Natural killer cell (primary cell): ENCODE measurements around the gene SH3BGRL3. TPM values are rescaled to one million over a fixed set of nuclear protein-coding genes. Genes with fewer than 3 reads are reported as not detected.
"Not testable (repeated sequence)": the region's sequence is repeated elsewhere in the genome, so short reads cannot be mapped to it uniquely, and the experiment has no call there.

Experiments used
- ATAC-seq, 3 donors: fragments of 150-1000 bp in 2 of 3; fragments of 200-7000 bp in 1 of 3; cut with Tn5 transposase; 1 replicate in 1 of 3; 2 replicates in 2 of 3; pipeline ENCODE4 v1.10.0; 2021; ENCODE audit warnings: mild to moderate bottlenecking in 2 of 3, moderate library complexity in 2 of 3
- DNase-seq, 2 donors: peaks; one replicate each; pipeline versions ENCODE4 v3.0.0 to v3.0.0-alpha.2; 2013 to 2021; ENCODE audit warnings: mixed read lengths in 1 of 2
- H3K27ac ChIP-seq: one replicate; pipeline ENCODE4 v1.5.1; 2013; ENCODE audit warnings: mild to moderate bottlenecking, low read length
- H3K27me3 ChIP-seq: one replicate; pipeline ENCODE4 v1.6.1; 2013; ENCODE audit warnings: low read length; ENCODE audit not compliant: control insufficient read depth, insufficient read depth
- H3K36me3 ChIP-seq: one replicate; pipeline ENCODE4 v1.6.1; 2013; ENCODE audit warnings: low read length; ENCODE audit not compliant: control insufficient read depth, insufficient read depth
- H3K4me1 ChIP-seq: one replicate; pipeline ENCODE4 v1.6.1; 2013; ENCODE audit warnings: low read length; ENCODE audit not compliant: control insufficient read depth, insufficient read depth
- H3K4me3 ChIP-seq: one replicate; pipeline ENCODE4 v1.5.1; 2013; ENCODE audit warnings: low read length
- H3K9me3 ChIP-seq: one replicate; pipeline ENCODE4 v1.6.1; 2013; ENCODE audit warnings: low read length; ENCODE audit not compliant: control insufficient read depth, insufficient read depth
- H3K27ac Mint-ChIP-seq, 2 donors: one replicate each; pipeline ENCODE4 v1.8.0; 2022; ENCODE audit warnings: mild to moderate bottlenecking in 2 of 2, mixed read lengths in 2 of 2, moderate library complexity in 1 of 2
- H3K27me3 Mint-ChIP-seq, 2 donors: one replicate each; pipeline ENCODE4 v1.8.0; 2022; ENCODE audit warnings: low read depth in 2 of 2, mixed read lengths in 2 of 2
- H3K36me3 Mint-ChIP-seq: one replicate; pipeline ENCODE4 v1.8.0; 2022; ENCODE audit warnings: mixed read lengths
- H3K4me1 Mint-ChIP-seq, 2 donors: one replicate each; pipeline ENCODE4 v1.8.0; 2022; ENCODE audit warnings: mixed read lengths in 2 of 2
- H3K4me3 Mint-ChIP-seq: one replicate; pipeline ENCODE4 v1.8.0; 2022; ENCODE audit warnings: mild to moderate bottlenecking, moderate library complexity, mixed read lengths
- H3K9me3 Mint-ChIP-seq, 2 donors: one replicate each; pipeline ENCODE4 v1.8.0; 2022; ENCODE audit warnings: mixed read lengths in 2 of 2
- CTCF ChIP-seq: fragments of 200-600 bp; IDR thresholded peaks from one replicate; pipeline ENCODE4 v1.8.0; 2022; ENCODE audit warnings: antibody characterized with exemption
- WGBS: methylation state at CpG from one replicate; pipeline ENCODE4 v1.1.7; 2013; ENCODE audit warnings: missing lambda C conversion rate; ENCODE audit not compliant: insufficient coverage; 5-methylcytosine and 5-hydroxymethylcytosine counted together
- intact Hi-C: fragments of 100-400 bp; cut with micrococcal nuclease; formaldehyde crosslinking; loops from one replicate; pipeline ENCODE4 v1.14.2; 2022
- total RNA-seq, 4 donors: library from RNA; stranded (reverse); fragments of 120-200 nt in 1 of 4; gene quantifications; one replicate each; pipeline versions ENCODE4 v1.2.3 to v1.2.4, GENCODE V29; 2013 to 2022

The SH3BGRL3 gene
- total RNA-seq, 3 donors from 2014 or later (not counting 1 experiment from before 2014, with no cell fraction given), result 396 to 488 (median 437) TPM

GRCh38 chr1:26305667-26306289, 25.9 kb downstream of the SH3BGRL3 start:
- no peak for ATAC-seq
- H3K4me3 ChIP-seq, result peak overlapping the region; percentile 51
- no peaks in the 10 kb centered on the region for H3K36me3 Mint-ChIP-seq
- intact Hi-C loops, result no loop called here
- H3K27me3 Mint-ChIP-seq, result no peaks in the 10 kb centered on the region
- DNase-seq, result no peak
- peaks cover 12 to 33% of the 10 kb centered on the region in 2 donors for H3K4me1 Mint-ChIP-seq
- no peak for TF ChIP-seq CTCF
- H3K36me3 ChIP-seq, result no peaks in the 10 kb centered on the region
- H3K27ac ChIP-seq, result peak overlapping the region; percentile 35
- H3K9me3 ChIP-seq, result no peaks in the 10 kb centered on the region
- H3K4me1 ChIP-seq, result peaks cover 29% of the 10 kb centered on the region
- WGBS, result 23% methylated on average over 8 of the region's 8 CpGs
- no peaks in the 10 kb centered on the region for H3K27me3 ChIP-seq
- H3K4me3 Mint-ChIP-seq, result peak overlapping the region; percentile 100
- peak overlapping the region; percentile 81 to 97 for H3K27ac Mint-ChIP-seq
- H3K9me3 Mint-ChIP-seq, result no peaks in the 10 kb centered on the region

GRCh38 chr1:26306290-26307229, 26.7 kb downstream of the SH3BGRL3 start, which contains the start of gene UBXN11:
Gene UBXN11 (minus strand): TSS chr1:26306636. CDS start chr1:26302883, 3,753 bp downstream.
- Mint-ChIP-seq H3K4me1 (peaks cover 12 to 31% of the 10 kb centered on the region in 2 donors), H3K27ac (peak within 1 kb of the TSS; percentile 81 to 97), H3K27me3 (no peaks in the 10 kb centered on the region), H3K4me3 (peak within 1 kb of the TSS; percentile 100), H3K9me3 (no peaks in the 10 kb centered on the region), H3K36me3 (no peaks in the 10 kb centered on the region)
- TF ChIP-seq CTCF, result no peak
- H3K4me1 ChIP-seq, result peaks cover 25% of the 10 kb centered on the region
- peak within 1 kb of the TSS; percentile 51 for H3K27ac ChIP-seq
- DNase-seq (peak; percentile 80 to 97), ATAC-seq (peak; percentile 98 to 99 (median 99))
- H3K9me3 ChIP-seq, result no peaks in the 10 kb centered on the region
- intact Hi-C loops, result no loop called here
- WGBS, result 2% methylated on average over 51 of the region's 51 CpGs
- H3K4me3 ChIP-seq, result peak within 1 kb of the TSS; percentile 51
- H3K27me3 ChIP-seq, result no peaks in the 10 kb centered on the region
- no peaks in the 10 kb centered on the region for H3K36me3 ChIP-seq

- Histone ChIP-seq H3K4me3 (no peak overlapping the region), H3K27ac (peak overlapping the region; percentile 51), H3K4me1 (peaks cover 26% of the 10 kb centered on the region), H3K36me3 (no peaks in the 10 kb centered on the region), H3K9me3 (no peaks in the 10 kb centered on the region), H3K27me3 (no peaks in the 10 kb centered on the region)
- peak in 1 of 2 donors; percentile 72 for DNase-seq
- Mint-ChIP-seq H3K36me3 (no peaks in the 10 kb centered on the region), H3K9me3 (no peaks in the 10 kb centered on the region), H3K4me1 (peaks cover 12 to 38% of the 10 kb centered on the region in 2 donors), H3K27ac (peak overlapping the region; percentile 81 to 97), H3K4me3 (peak overlapping the region; percentile 100), H3K27me3 (no peaks in the 10 kb centered on the region)
- WGBS, result 85% methylated on average over 1 of the region's 6 CpGs
- intact Hi-C loops, result no loop called here
- ATAC-seq, result no peak
- TF ChIP-seq CTCF, result no peak
These were observed 27.5 kb downstream of the SH3BGRL3 start for GRCh38 chr1:26307363-26307781.

- H3K4me3 ChIP-seq, H3K27me3 Mint-ChIP-seq, intact Hi-C loops, H3K36me3 ChIP-seq, H3K9me3 Mint-ChIP-seq, H3K9me3 ChIP-seq, H3K36me3 Mint-ChIP-seq, H3K27me3 ChIP-seq, ATAC-seq: not testable (repeated sequence)
- peak overlapping the region; percentile 15 for H3K27ac ChIP-seq
- DNase-seq, result peak in 1 of 2 donors; percentile 37
- WGBS, result 84% methylated on average over 21 of the region's 21 CpGs
- Mint-ChIP-seq H3K4me3 (peak overlapping the region; percentile 100), H3K4me1 (peaks cover 15 to 43% of the 10 kb centered on the region in 2 donors), H3K27ac (peak overlapping the region in 1 of 2 donors; percentile 97)
- peaks cover 34% of the 10 kb centered on the region for H3K4me1 ChIP-seq
These were observed 28.3 kb downstream of the SH3BGRL3 start for GRCh38 chr1:26307966-26308899.
